NK-92 (cell line): ENCODE measurements around the gene EXOSC10.
A peak's percentile ranks its signal among the peaks of the same experiment; 100 is the strongest.

ENCODE experiments used
- DNase-seq: peaks from one replicate; lab custom pipeline; 2025; ENCODE audit not compliant: unreplicated experiment; lab: John Stamatoyannopoulos, UW

Gene EXOSC10

DNA sequence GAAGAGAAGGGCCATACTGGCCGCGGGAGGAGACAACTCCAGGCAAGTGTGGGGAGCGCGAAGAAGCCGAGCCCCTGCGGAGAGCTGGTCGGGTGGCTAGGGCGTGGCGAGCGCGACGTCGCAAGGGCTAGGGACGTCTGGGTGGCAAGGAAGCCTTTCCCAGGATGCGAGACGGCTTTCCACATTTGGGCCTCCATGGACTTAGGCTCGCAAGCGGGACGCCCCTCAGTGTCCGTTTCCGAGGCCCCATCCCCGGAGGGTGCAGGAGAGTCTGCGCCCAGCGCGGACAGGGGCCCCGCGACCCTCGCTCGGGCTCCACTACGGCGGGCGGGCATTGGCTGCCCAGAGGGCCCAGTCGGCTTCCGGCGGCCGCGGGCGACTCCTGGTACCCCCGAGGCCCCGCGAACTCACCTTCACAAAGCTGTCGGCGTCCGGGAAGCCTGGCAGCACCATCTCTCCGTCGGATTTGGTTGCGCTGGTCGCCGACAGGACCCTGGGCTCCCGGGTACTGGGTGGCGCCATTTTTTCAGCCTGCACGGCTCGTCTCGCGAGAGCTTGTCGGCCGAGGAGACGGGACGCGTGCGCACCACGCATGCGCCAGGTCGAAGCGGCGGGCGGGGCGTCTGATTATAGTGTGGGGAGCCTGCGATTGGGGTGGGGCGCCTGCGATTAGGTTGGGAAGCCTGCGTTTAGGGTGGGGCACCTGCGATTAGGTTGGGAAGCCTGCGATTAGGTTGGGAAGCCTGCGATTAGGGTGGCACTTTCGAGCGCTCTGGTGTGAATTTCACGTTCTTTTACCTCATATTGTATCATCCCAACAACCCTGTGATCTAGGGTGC, at the start of gene EXOSC10:
Gene EXOSC10, minus strand, starts transcription at position 560 of the 839 bp plus-strand sequence. Its CDS starts 38 bp downstream, at position 522.
- peak; percentile 57 for DNase-seq

- no peak for DNase-seq
Measured at GRCh38 chr1:11147197-11147770, 47.6 kb upstream of the EXOSC10 start.

DNA sequence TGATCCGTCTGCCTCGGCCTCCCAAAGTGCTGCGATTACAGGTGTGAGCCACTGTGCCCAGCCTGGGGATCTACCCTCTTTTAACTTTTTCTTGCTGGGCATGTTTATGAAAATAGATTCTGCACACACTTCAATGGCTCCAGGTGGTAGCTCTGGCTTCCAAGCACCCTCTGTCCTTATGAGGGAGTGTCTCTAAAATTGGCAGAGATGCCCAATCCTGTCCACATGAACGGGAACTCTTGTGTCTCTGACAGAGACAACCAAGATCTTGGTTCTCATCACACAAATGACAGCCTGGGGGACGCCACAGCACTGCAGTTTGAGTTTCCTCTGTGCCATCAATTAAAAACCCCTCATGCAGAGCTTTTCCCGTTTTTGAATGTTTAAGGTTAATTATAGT, 46.1 kb upstream of the EXOSC10 start:
- DNase-seq = no peak

DNA sequence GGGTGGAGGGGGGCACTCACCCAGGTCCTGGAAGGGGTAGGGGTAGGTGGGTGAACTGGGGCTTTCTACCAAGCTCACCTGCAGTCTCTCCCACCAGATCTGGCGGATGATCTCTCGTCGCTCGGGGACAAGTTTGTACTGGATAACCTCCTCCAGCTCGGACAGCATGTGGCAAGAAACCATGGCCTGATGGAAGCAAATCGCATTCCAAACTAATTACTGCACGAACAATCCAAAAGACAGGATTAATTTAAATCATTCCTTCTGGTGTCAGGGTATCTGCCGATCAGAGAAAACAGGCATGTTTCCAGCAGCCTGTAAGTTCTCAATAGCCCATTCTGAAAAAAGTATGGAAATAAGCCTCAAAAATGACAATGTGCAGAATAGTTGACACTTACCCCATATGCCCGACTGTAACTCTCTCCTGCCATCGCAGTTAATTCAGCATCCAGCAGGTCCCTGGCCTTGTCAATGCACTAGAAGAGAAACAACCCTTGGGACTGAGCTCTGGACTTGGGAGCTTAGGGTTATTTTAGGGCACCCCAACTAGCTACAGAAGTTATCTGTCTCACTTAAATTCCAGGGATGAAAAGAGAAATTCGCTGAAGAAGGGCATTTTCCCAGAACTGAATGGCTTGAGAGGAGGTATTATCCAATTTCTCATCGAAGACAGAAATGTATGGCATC, 45.0 kb upstream of the EXOSC10 start:
- no peak for DNase-seq

- DNase-seq = no peak
Measured at GRCh38 chr1:11143907-11144306, 44.2 kb upstream of the EXOSC10 start.

DNA sequence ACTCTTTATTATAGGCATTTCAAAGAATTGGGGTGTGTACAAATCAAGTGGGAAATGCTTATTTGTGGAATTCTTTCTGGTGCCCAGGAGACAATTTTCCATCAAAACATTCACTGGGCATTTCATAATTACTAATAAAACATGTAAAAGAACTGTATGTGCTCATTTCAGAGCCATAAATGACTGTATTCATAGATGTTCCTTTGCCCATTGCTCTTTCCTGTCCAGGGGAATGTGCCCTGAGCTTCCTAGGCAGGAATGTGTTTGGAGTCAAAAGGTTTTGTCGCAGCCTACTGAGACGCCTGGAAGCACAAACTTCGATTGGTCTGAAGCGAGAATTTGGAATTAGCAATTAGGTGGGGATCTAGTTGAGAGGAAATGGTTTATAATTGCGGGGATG, 43.7 kb upstream of the EXOSC10 start:
- no peak for DNase-seq

DNA sequence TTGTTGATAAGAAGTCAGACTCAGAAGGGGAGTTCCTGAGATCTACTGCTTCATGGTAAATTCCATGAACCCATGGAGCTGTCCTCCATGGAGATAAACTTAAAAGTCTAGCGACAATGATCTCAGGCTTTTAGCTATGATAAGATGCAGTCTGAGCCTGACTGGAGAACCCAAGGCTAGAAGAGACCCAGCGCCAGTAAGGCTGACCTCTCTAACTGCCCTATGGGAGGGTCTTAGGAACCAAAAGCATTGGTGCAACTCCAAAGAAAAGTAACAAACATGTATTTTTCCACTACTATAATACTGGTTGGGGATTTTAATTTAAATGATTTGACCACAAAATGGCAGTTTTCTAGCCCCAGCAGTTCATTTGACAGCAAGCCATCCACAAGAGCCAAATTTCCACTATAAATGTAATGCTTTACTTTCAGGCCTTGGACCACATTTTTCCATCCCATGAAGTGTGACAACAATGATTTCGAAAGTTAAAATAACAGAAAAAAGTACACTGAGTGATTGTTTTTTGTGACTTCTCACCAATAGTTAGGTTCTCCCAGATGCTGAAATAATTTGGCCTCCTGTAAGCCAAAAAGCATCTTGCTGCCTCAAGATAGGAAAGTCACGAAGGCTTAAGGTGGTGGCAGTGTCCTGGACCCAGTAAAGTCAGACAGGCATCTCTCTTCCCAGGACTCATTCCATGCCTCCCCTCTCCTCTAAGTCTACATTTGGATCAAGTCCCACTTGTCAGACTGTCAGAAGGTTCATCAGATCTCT, 43.1 kb upstream of the EXOSC10 start:
- no peak for DNase-seq

GRCh38 chr1:11138952-11139351, 39.3 kb upstream of the EXOSC10 start:
- no peak for DNase-seq

DNA sequence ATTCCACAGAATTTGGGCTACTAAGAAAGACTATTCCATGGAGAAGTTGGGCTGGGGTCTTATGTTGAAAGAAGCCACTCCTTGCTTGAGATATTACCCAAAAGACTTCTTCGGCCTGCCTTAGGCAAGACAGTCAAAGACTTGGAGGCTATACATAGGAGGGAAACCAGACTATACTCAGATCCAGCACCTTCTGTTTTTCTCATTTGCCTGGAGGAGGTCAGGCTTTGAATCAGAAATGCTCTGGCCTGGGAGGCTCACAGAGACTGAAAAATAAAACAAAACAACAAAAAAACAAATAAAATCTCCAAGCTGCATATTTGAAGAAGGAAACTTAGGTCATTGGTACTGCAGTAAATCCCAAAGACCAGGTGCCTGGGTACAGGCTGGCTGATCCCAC, 38.4 kb upstream of the EXOSC10 start:
- DNase-seq = no peak

- no peak for DNase-seq
Measured at GRCh38 chr1:11134898-11135266, 35.2 kb upstream of the EXOSC10 start.

DNA sequence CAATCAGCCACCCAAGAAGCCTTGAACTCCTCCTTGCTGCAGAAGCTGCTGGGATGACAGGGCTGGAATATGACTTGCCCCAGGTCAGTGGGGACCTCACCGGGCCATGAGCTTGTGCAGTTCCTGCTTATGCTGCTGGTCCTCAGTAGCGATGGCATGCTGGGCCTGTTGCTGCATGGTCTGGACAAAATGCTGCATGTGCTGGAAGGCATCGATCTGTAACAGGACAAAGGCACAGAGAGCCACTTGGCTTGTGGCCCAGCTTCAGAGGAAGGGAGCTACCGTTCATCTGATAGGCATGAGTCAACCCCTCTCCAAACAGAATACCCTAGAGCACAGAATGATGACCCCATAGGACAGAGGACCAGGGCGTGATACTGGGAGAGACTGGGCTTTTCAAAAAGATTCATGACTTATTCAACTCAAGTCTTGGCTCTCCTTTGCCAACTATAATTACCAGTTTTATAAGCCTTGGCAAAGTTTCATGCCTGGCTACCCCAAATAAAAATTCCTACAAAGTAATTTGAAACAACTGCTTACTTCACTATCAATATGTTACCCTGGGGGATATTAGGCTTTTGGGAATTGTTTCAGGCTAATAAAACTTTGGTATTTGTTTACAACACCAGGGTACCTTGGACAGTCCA, 34.7 kb upstream of the EXOSC10 start:
- no peak for DNase-seq

DNA sequence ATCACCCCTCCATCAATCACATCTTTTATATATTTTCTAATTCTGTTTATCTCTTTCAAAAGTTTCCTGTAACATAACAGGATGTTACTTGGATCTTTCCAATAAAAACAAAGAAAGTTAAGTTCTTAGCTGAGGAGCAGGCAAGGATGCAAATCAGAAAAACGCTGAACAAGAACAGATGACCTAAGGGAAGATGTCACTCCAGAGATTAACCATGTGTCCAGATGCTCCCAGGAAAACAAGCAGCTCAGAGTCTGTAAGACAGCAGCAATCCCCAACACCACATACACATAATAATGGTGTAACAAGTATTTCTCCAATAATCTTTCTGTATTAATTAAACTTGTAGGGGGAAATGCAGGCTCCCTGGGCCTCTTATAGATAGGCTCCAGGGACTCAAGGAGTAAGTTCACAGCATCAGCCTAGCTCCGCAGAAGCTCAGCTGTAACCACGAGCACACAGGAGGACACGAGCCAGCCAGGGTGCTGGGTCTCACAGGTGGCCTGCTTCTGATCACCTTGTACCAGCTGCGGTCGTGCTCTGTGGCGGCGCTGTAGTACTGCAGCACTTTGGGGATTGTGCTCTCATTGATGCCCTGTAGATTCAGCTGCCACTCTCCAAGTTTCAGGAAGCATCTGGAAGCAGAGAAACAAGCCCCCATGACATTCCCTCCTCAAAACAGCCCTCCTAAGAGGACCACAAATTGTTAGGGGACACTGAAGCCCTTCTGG, 33.1 kb upstream of the EXOSC10 start:
- DNase-seq = no peak

GRCh38 chr1:11131816-11132215, 32.1 kb upstream of the EXOSC10 start:
- no peak for DNase-seq

GRCh38 chr1:11130406-11130805, 30.7 kb upstream of the EXOSC10 start:
- no peak for DNase-seq

DNA sequence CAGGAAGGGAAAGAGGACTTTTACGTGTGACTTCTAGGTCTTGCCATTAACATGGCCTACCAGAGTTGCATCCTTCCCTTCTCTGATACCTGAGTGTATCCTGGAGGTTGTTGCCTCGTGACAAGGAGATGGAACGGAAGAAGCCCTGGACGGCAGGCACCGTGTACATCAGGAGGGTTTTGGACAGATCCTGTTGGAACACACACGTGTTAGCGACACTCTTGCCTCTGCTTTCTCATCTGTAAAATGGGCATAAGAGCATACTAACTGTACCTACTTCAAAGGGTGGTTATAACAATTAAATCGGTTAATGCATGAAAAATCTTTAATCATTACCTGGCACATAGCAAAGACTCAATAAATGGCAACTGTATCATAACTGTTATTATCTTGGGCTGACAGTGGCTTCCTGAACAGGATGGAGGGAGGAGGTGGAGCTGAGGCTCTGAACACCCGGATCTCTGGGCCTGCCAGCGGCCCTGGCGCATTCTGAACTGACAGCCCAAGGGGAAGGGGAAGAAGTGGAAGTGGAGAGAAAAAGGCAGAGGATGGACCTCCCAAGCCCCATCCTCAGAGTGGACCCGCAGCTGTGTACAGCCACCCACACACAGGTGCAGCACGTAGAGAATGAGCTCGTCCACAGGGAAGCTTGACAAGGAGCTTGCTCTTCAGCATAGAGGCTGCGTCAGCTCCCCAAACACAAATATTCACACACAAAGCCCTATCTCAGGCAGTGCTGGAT, 30.2 kb upstream of the EXOSC10 start:
- DNase-seq = no peak

DNA sequence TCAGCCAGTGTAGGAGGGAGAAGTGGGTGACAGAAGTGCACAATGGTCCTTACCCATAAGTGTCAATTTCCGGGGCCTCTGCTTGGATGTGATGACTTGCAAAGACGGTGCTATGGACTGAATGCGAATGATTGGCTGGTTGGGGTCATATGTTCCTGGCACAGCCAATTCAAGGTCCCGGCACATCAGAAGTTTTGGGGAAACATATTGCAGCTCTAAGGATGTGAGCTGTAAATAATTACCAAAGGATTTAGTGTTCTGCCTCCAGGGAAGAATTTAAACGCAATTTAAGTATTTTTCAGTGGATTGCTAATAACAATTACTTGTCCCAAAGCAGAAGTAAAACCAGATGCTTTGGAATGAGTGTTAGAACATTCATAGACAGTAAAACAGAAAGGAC, 26.9 kb upstream of the EXOSC10 start:
- DNase-seq = no peak

DNA sequence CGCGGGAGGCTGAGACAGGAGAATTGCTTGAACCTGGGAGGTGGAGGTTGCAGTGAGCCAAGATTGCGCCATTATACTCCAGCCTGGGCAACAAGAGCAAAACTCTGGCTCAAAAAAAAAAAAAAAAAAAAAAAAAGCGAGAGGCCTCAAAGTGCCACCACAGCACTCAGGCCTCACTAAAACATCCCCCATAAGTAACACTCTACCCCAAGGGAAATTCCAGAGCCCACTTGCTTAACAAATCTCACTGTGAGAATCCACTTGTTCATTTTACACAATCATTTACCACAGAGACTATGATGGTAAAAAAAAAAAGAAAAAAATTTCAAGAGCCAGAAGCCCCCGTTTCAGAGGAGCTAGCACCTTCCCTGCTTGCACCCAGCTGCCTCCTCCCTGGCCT, 26.3 kb upstream of the EXOSC10 start:
- DNase-seq = no peak

DNA sequence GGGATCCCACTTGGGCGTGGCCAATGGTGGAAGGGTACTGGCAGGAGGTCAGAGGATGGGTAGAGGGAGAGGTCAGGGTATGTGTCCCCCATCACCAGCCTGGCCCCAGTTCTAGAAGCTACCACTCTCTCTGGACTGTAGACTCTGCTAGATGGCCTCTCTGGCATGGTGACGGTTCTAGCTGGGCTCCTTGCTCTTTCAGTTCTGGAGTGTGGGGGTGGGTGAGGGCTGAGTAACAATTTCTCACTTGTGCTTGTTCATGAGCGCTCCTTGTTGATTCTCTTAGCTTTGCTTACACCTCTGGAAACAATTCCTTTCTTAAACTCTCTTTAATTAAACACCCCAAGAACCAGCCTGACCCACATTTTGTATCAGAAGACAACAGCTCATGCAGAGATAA, 25.3 kb upstream of the EXOSC10 start:
- DNase-seq = no peak

GRCh38 chr1:11116318-11116717, 16.6 kb upstream of the EXOSC10 start:
- no peak for DNase-seq

- no peak for DNase-seq
Measured at GRCh38 chr1:11114966-11115365, 15.3 kb upstream of the EXOSC10 start.
